Small intestine (tissue), 4 donors: ENCODE measurements around the gene TPM3. TPM values are rescaled to one million over a fixed set of nuclear protein-coding genes. Genes with fewer than 3 reads are reported as not detected.

ENCODE experiments used
- polyA plus RNA-seq, 4 donors: library from polyadenylated mRNA; stranded (reverse) in 3 of 4; unstranded in 1 of 4; fragments of 200-250 nt in 3 of 4; fragments of 120-200 nt in 1 of 4; gene quantifications; one replicate each; pipeline versions ENCODE4 v1.2.1 to v1.2.3, GENCODE V29; 2013
- donor health status: healthy with polysubstance abuse.
- donor health status: Bipolar disorder and iron deficiency.
- donor health status: healthy.

Gene TPM3
- polyA plus RNA-seq, 4 donors, result 244 to 335 (median 277) TPM

Other genes starting within 250 kb of the TPM3 start
- 10 to 100 TPM; 18.9 to 35.6 (median 20.3) TPM for gene DENND4B, start 245.4 kb downstream of the TPM3 start, polyA plus RNA-seq
- gene CRTC2, start 233.5 kb downstream of the TPM3 start, polyA plus RNA-seq, result 10 to 100 TPM; 21.7 to 49.4 (median 33.3) TPM
- 100 to 1,000 TPM in 1 of 4 donors, 10 to 100 TPM in 3; 23.7 to 100 (median 65.4) TPM for gene SLC39A1, start 228.6 kb downstream of the TPM3 start, polyA plus RNA-seq
- 10 to 100 TPM in 2 of 4 donors, 1 to 10 TPM in 2; 5.8 to 24.1 (median 11.7) TPM for gene CREB3L4, start 224.2 kb downstream of the TPM3 start, polyA plus RNA-seq
- 100 to 1,000 TPM; 139 to 307 (median 237) TPM for gene JTB, start 214.4 kb downstream of the TPM3 start, polyA plus RNA-seq
- 100 to 1,000 TPM; 117 to 179 (median 136) TPM for gene RAB13, start 205.8 kb downstream of the TPM3 start, polyA plus RNA-seq
- over 10,000 TPM in 2 of 4 donors, 1,000 to 10,000 TPM in 2; 6,335 to 13,657 (median 9,525) TPM for gene RPS27, start 201.3 kb downstream of the TPM3 start, polyA plus RNA-seq
- gene NUP210L, start 37.0 kb downstream of the TPM3 start, polyA plus RNA-seq, result under 1 TPM in 2 of 4 donors, not detected in 2; 0.01 to 0.03 TPM
- not detected for gene CFAP141, start 14.2 kb upstream of the TPM3 start, polyA plus RNA-seq
- gene UBAP2L, start 28.9 kb upstream of the TPM3 start, polyA plus RNA-seq, result 100 to 1,000 TPM in 1 of 4 donors, 10 to 100 TPM in 3; 29.7 to 133 (median 41.1) TPM
- 100 to 1,000 TPM in 3 of 4 donors, 10 to 100 TPM in 1; 63.2 to 131 (median 119) TPM for gene HAX1, start 80.5 kb upstream of the TPM3 start, polyA plus RNA-seq
- 100 to 1,000 TPM in 1 of 4 donors, 10 to 100 TPM in 1, 1 to 10 TPM in 1, under 1 TPM in 1; 0.30 to 103 (median 22.5) TPM for gene AQP10, start 129.0 kb upstream of the TPM3 start, polyA plus RNA-seq
- 10 to 100 TPM in 3 of 4 donors, 1 to 10 TPM in 1; 3.9 to 19.7 (median 14.9) TPM for gene ATP8B2, start 133.4 kb upstream of the TPM3 start, polyA plus RNA-seq
- gene IL6R, start 213.2 kb upstream of the TPM3 start, polyA plus RNA-seq, result 10 to 100 TPM in 3 of 4 donors, 1 to 10 TPM in 1; 8.8 to 21.2 (median 11.2) TPM